22Rv1 (cell line): ENCODE results near the gene HOXB1.

Experiments
- ZFX ChIP-seq: fragments of 450-650 bp; IDR thresholded peaks from 2 replicates; pipeline ENCODE4 v1.6.1; 2017; ENCODE audit warnings: antibody characterized with exemption, borderline replicate concordance
- TF ChIP-seq, protein P1 (sequence below): fragments of 450-650 bp; IDR thresholded peaks from 2 replicates; pipeline ENCODE4 v1.5.1; 2017; ENCODE audit warnings: mild to moderate bottlenecking

DNA sequence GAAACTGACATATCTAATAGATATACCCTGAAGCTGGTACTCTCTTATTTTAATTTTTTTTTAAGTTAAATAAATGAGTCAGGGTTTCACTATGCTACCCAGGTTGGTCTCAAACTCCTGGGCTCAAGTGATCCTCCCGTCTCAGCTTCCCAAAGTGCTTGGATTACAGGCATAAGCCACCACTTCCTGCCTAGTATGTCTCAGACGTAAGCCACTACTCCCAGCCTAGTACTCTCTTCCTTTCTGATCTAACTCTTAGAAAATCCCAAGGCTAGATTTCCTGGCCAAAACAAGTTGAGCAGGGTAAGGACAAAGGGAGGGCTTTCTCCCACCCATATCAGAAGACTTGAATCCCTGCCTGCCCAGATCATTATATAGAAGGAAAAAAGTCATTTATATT lies 33.7 kb downstream of the HOXB1 start:
- TF ChIP-seq, protein P1, sequence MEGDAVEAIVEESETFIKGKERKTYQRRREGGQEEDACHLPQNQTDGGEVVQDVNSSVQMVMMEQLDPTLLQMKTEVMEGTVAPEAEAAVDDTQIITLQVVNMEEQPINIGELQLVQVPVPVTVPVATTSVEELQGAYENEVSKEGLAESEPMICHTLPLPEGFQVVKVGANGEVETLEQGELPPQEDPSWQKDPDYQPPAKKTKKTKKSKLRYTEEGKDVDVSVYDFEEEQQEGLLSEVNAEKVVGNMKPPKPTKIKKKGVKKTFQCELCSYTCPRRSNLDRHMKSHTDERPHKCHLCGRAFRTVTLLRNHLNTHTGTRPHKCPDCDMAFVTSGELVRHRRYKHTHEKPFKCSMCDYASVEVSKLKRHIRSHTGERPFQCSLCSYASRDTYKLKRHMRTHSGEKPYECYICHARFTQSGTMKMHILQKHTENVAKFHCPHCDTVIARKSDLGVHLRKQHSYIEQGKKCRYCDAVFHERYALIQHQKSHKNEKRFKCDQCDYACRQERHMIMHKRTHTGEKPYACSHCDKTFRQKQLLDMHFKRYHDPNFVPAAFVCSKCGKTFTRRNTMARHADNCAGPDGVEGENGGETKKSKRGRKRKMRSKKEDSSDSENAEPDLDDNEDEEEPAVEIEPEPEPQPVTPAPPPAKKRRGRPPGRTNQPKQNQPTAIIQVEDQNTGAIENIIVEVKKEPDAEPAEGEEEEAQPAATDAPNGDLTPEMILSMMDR: no peak
- no peak for TF ChIP-seq ZFX
